Tibial nerve (tissue), 4 donors: Measurements from ENCODE around the gene UBA52. TPM values are rescaled to one million over a fixed set of nuclear protein-coding genes. Genes with fewer than 3 reads are reported as not detected.

Source experiments
- DNase-seq, 2 donors: peaks; one replicate each; pipeline ENCODE4 v3.0.0-alpha.2; 2019; ENCODE audit warnings: low spot score in 2 of 2
- H3K27ac ChIP-seq, 4 donors: fragments of 200-600 bp; sonication (generic) in 3 of 4; one replicate each; pipeline ENCODE4 v1.5.1; 2017 to 2019; ENCODE audit warnings: mild to moderate bottlenecking in 1 of 4
- H3K27me3 ChIP-seq, 2 donors: fragments of 200-600 bp; sonication (generic) in 1 of 2; one replicate each; pipeline versions ENCODE4 v1.5.1 to v1.6.0; 2017 to 2019
- H3K36me3 ChIP-seq, 3 donors: fragments of 200-600 bp; sonication (generic); one replicate each; pipeline ENCODE4 v1.5.1; 2018 to 2019
- H3K4me1 ChIP-seq, 4 donors: fragments of 200-600 bp; sonication (generic) in 3 of 4; one replicate each; pipeline ENCODE4 v1.5.1; 2017 to 2019
- H3K4me3 ChIP-seq, 4 donors: fragments of 200-600 bp; sonication (generic) in 3 of 4; one replicate each; pipeline ENCODE4 v1.5.1; 2017 to 2019; ENCODE audit warnings: mild to moderate bottlenecking in 1 of 4, moderate library complexity in 1 of 4
- H3K9me3 ChIP-seq, 4 donors: fragments of 200-600 bp; sonication (generic) in 3 of 4; one replicate each; pipeline ENCODE4 v1.5.1; 2017 to 2019
- CTCF ChIP-seq, 5 experiments: fragments of 200-600 bp in 3 of 5; fragments of 450-650 bp in 2 of 5; sonication (generic) in 3 of 5; IDR thresholded peaks; one replicate each; pipeline ENCODE4 v1.5.1; 2016 to 2019; ENCODE audit warnings: antibody characterized with exemption in 5 of 5, mild to moderate bottlenecking in 3 of 5, moderate library complexity in 2 of 5
- EP300 ChIP-seq, 2 donors: sonication (generic); formaldehyde crosslinking; IDR thresholded peaks; one replicate each; pipeline ENCODE4 v1.6.1; 2017; ENCODE audit warnings: antibody characterized with exemption in 2 of 2, mild to moderate bottlenecking in 1 of 2
- POLR2A ChIP-seq, 2 donors: fragments of 450-650 bp; IDR thresholded peaks; one replicate each; pipeline ENCODE4 v1.6.1; 2017; ENCODE audit warnings: antibody characterized with exemption in 2 of 2, mild to moderate bottlenecking in 2 of 2, moderate library complexity in 2 of 2
- WGBS, 2 donors: methylation state at CpG; one replicate each; pipeline ENCODE4 v1.1.5; 2018; 5-methylcytosine and 5-hydroxymethylcytosine counted together
- total RNA-seq, 4 donors: library from RNA; depleted of rRNA; stranded (reverse); fragments of >200 nt; gene quantifications; one replicate each; pipeline ENCODE4 v1.1.0, GENCODE V29; 2016

The UBA52 gene
- total RNA-seq, 4 donors from 2014 or later = 504 to 826 (median 521) TPM

GRCh38 chr19:18611327-18612050 is 39.8 kb downstream of the UBA52 start:
- Histone ChIP-seq H3K27me3 (peaks cover 7 to 95% of the 10 kb centered on the region in 2 donors), H3K9me3 (no peaks in the 10 kb centered on the region), H3K4me1 (peaks cover 2 to 53% (median 34%) of the 10 kb centered on the region in 4 donors), H3K36me3 (no peaks in the 10 kb centered on the region), H3K27ac (no peak overlapping the region), H3K4me3 (peak overlapping the region in 1 of 4 donors; percentile 25)
- TF ChIP-seq CTCF (IDR thresholded peaks at IDR 0.05) (no peak), EP300 (IDR thresholded peaks at IDR 0.05) (no peak), POLR2A (IDR thresholded peaks at IDR 0.05) (no peak)
- no peak for DNase-seq
- 3 to 4% methylated on average over 44 to 47 of the region's 62 CpGs for WGBS, 2 donors

- Histone ChIP-seq H3K27me3 (peaks cover 7 to 98% of the 10 kb centered on the region in 2 donors), H3K36me3 (no peaks in the 10 kb centered on the region), H3K4me1 (peaks cover 2 to 48% (median 32%) of the 10 kb centered on the region in 4 donors), H3K4me3 (peak overlapping the region; percentile 24 to 51 (median 32)), H3K9me3 (no peaks in the 10 kb centered on the region), H3K27ac (no peak overlapping the region)
- WGBS, 2 donors = 1 to 3% methylated on average over 23 to 28 of the region's 30 CpGs
- TF ChIP-seq EP300 (IDR thresholded peaks at IDR 0.05) (no peak), CTCF (IDR thresholded peaks at IDR 0.05) (no peak), POLR2A (IDR thresholded peaks at IDR 0.05) (no peak)
- DNase-seq = no peak
Observed at GRCh38 chr19:18612051-18612771, 40.6 kb downstream of the UBA52 start.

GRCh38 chr19:18612772-18613588 is 41.3 kb downstream of the UBA52 start, which contains the start of gene TMEM59L:
Gene TMEM59L (plus strand): TSS chr19:18612870. CDS start chr19:18612959, 89 bp downstream.
- Histone ChIP-seq H3K27me3 (peaks cover 4 to 98% of the 10 kb centered on the region in 2 donors), H3K27ac (no peak within 1 kb of the TSS), H3K36me3 (no peaks in the 10 kb centered on the region), H3K4me1 (peaks cover 0 to 41% (median 27%) of the 10 kb centered on the region in 4 donors), H3K9me3 (no peaks in the 10 kb centered on the region), H3K4me3 (peak within 1 kb of the TSS; percentile 24 to 51 (median 32))
- DNase-seq = no peak
- 3 to 4% methylated on average over 26 to 59 of the region's 70 CpGs for WGBS, 2 donors
- TF ChIP-seq POLR2A (IDR thresholded peaks at IDR 0.05) (no peak), CTCF (IDR thresholded peaks at IDR 0.05) (no peak), EP300 (IDR thresholded peaks at IDR 0.05) (no peak)

GRCh38 chr19:18613589-18614234 is 42.1 kb downstream of the UBA52 start:
- Histone ChIP-seq H3K27ac (no peak overlapping the region), H3K4me1 (peaks cover 0 to 38% (median 27%) of the 10 kb centered on the region in 4 donors), H3K9me3 (no peaks in the 10 kb centered on the region), H3K4me3 (no peak overlapping the region), H3K36me3 (no peaks in the 10 kb centered on the region), H3K27me3 (peaks cover 4 to 90% of the 10 kb centered on the region in 2 donors)
- DNase-seq = no peak
- TF ChIP-seq EP300 (IDR thresholded peaks at IDR 0.05) (no peak), POLR2A (IDR thresholded peaks at IDR 0.05) (no peak), CTCF (IDR thresholded peaks at IDR 0.05) (no peak)
- 36 to 46% methylated on average over 22 to 23 of the region's 23 CpGs for WGBS, 2 donors
